Mesenchymal stem cell (in vitro differentiated cells and primary cell): ENCODE measurements around the gene ENTPD2.
A peak's percentile ranks its signal among the peaks of the same experiment; 100 is the strongest.

Experiments used
- DNase-seq: peaks from one replicate; pipeline ENCODE4 v3.0.0-alpha.2; 2013
- H2AFZ ChIP-seq: one replicate; pipeline ENCODE4 v1.6.1; 2013; ENCODE audit warnings: low read depth, mild to moderate bottlenecking, control low read depth, inconsistent platforms, low read length, moderate library complexity
- H2AK5ac ChIP-seq: 2 replicates; pipeline ENCODE4 v1.6.1; 2013; ENCODE audit warnings: low read length, moderate library complexity, mild to moderate bottlenecking, inconsistent platforms; ENCODE audit not compliant: severe bottlenecking
- H2BK120ac ChIP-seq: one replicate; pipeline ENCODE4 v1.6.1; 2013; ENCODE audit warnings: low read depth, mild to moderate bottlenecking, inconsistent platforms, low read length, moderate library complexity
- H2BK12ac ChIP-seq, 2 experiments: one replicate each; pipeline ENCODE4 v1.6.1; 2013; ENCODE audit warnings: inconsistent platforms in 2 of 2, low read length in 2 of 2, mild to moderate bottlenecking in 2 of 2, moderate library complexity in 2 of 2, control low read depth in 1 of 2
- H2BK15ac ChIP-seq: one replicate; pipeline ENCODE4 v1.6.1; 2013; ENCODE audit warnings: mild to moderate bottlenecking, low read depth, inconsistent platforms; ENCODE audit not compliant: poor library complexity, severe bottlenecking
- H2BK5ac ChIP-seq: 2 replicates; pipeline ENCODE4 v1.6.1; 2013; ENCODE audit warnings: low read depth, mild to moderate bottlenecking, low read length, control low read depth, inconsistent platforms; ENCODE audit not compliant: poor library complexity, severe bottlenecking
- H3K14ac ChIP-seq, 2 experiments: one replicate each; pipeline ENCODE4 v1.6.1; 2013; ENCODE audit warnings: inconsistent platforms in 2 of 2, low read length in 2 of 2, control low read depth in 1 of 2, mild to moderate bottlenecking in 1 of 2, moderate library complexity in 1 of 2
- H3K18ac ChIP-seq, 2 experiments: one replicate each; pipeline ENCODE4 v1.6.1; 2013; ENCODE audit warnings: inconsistent platforms in 2 of 2, low read length in 2 of 2, control low read depth in 1 of 2, low read depth in 1 of 2, mild to moderate bottlenecking in 1 of 2
- H3K23ac ChIP-seq, 2 experiments: one replicate each; pipeline ENCODE4 v1.6.1; 2013; ENCODE audit warnings: inconsistent platforms in 2 of 2, low read length in 2 of 2, mild to moderate bottlenecking in 2 of 2, moderate library complexity in 2 of 2, control low read depth in 1 of 2
- H3K27ac ChIP-seq: 2 replicates; pipeline ENCODE4 v1.5.1; 2013; ENCODE audit warnings: mild to moderate bottlenecking, moderate library complexity, low read length, control low read depth, inconsistent platforms; ENCODE audit not compliant: poor library complexity, severe bottlenecking
- H3K27me3 ChIP-seq, 2 experiments: 2 replicates each; pipeline versions ENCODE4 v1.6.1 to v1.7.0; 2013; ENCODE audit warnings: low read length in 2 of 2, mild to moderate bottlenecking in 2 of 2, moderate library complexity in 2 of 2, control low read depth in 1 of 2, inconsistent platforms in 1 of 2; ENCODE audit not compliant: control insufficient read depth in 1 of 2, insufficient read depth in 1 of 2
- H3K36me3 ChIP-seq, 2 experiments: 2 replicates each; pipeline versions ENCODE4 v1.6.1 to v1.7.0; 2013; ENCODE audit warnings: low read length in 2 of 2, control low read depth in 1 of 2, inconsistent platforms in 1 of 2, low read depth in 1 of 2, mild to moderate bottlenecking in 1 of 2; ENCODE audit not compliant: insufficient read depth in 2 of 2, control insufficient read depth in 1 of 2
- H3K4ac ChIP-seq, 2 experiments: one replicate each; pipeline ENCODE4 v1.6.1; 2013; ENCODE audit warnings: inconsistent platforms in 2 of 2, low read length in 2 of 2, mild to moderate bottlenecking in 2 of 2, moderate library complexity in 2 of 2, control low read depth in 1 of 2, low read depth in 1 of 2
- H3K4me1 ChIP-seq: 2 replicates; pipeline ENCODE4 v1.6.1; 2013; ENCODE audit warnings: low read depth, low read length, control low read depth; ENCODE audit not compliant: control insufficient read depth, insufficient read depth
- H3K4me2 ChIP-seq: 2 replicates; pipeline ENCODE4 v1.6.1; 2013; ENCODE audit warnings: low read length, mild to moderate bottlenecking, inconsistent platforms; ENCODE audit not compliant: poor library complexity, severe bottlenecking
- H3K4me3 ChIP-seq, 2 experiments: 2 replicates each; pipeline versions ENCODE4 v1.5.1 to v1.7.0; 2013; ENCODE audit warnings: low read length in 2 of 2, mild to moderate bottlenecking in 2 of 2, control low read depth in 1 of 2, low read depth in 1 of 2; ENCODE audit not compliant: insufficient read depth in 1 of 2
- H3K79me1 ChIP-seq: replicated peaks from 2 replicates; pipeline ENCODE4 v1.6.1; 2013; ENCODE audit warnings: mild to moderate bottlenecking, control low read depth, low read length, inconsistent platforms; ENCODE audit not compliant: poor library complexity, severe bottlenecking
- H3K9ac ChIP-seq: 2 replicates; pipeline ENCODE4 v1.7.0; 2013; ENCODE audit warnings: mild to moderate bottlenecking, low read length, moderate library complexity
- H3K9me3 ChIP-seq: 2 replicates; pipeline ENCODE4 v1.7.0; 2013; ENCODE audit warnings: mild to moderate bottlenecking, low read length; ENCODE audit not compliant: control insufficient read depth
- H4K8ac ChIP-seq: one replicate; pipeline ENCODE4 v1.6.1; 2013; ENCODE audit warnings: inconsistent platforms, mild to moderate bottlenecking, low read length, moderate library complexity
- H4K91ac ChIP-seq: one replicate; pipeline ENCODE4 v1.6.1; 2013; ENCODE audit warnings: mild to moderate bottlenecking, low read length, inconsistent platforms
- WGBS: methylation state at CpG from one replicate; pipeline ENCODE4 v1.1.7; 2013; ENCODE audit warnings: mixed read lengths; 5-methylcytosine and 5-hydroxymethylcytosine counted together

The ENTPD2 gene

DNA sequence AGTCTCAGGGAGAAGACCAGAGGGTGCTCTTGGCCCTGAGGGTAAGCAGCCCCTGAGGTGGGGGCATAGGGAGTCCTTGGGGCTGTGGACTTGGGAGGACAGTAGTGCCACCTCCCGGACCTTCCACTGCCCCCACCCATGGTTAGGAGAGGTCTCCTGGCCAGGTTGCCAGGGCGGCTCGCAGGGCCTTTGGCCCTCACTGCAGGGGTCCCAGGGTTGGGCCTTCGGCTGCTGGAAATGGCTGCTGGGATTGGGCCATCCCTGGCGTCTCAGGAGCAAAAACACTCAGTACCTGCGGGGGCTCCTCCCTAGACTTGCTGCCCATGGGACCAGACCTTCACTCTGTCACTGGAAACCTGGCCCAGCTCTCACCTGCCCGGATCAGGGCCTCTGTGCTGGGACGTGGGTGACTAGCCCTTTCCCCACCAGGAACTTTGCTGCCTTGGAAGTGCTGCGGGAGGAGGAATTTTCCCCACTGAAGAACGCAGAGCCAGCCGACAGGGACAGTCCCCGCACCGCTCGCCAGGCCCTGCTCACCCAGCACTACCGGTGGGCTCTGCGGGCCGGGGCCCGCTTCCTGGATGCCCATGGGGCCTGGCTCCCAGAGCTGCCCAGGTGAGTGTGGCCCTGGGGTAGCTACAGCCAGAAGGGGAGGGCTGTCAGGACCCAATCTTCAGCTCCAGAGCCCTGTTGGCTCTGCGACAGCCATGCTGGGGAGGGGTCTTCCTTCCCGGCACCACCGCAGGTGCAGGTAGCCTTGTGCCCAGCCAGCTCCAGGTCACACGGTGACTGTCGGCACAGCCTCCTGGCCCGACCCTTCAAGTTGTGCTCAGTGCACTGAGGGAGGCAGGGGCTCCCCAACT, 26.6 kb upstream of the ENTPD2 start:
- no peak overlapping the region for H3K9ac ChIP-seq
- no peaks in the 10 kb centered on the region for H3K9me3 ChIP-seq
- H2BK15ac ChIP-seq, result no peak overlapping the region
- no peak overlapping the region for H2BK12ac ChIP-seq
- no peak overlapping the region for H2AK5ac ChIP-seq
- DNase-seq, result no peak
- H3K23ac ChIP-seq, result no peak overlapping the region
- no peak overlapping the region for H3K14ac ChIP-seq
- no peak overlapping the region for H2BK120ac ChIP-seq
- no peak overlapping the region for H3K4ac ChIP-seq
- no peak overlapping the region for H3K4me3 ChIP-seq
- H3K4me2 ChIP-seq, result no peak overlapping the region
- no peak overlapping the region for H3K27ac ChIP-seq
- H3K36me3 ChIP-seq, result peaks cover 45 to 46% of the 10 kb centered on the region in 2 experiments
- H3K4me1 ChIP-seq, result peaks cover 52% of the 10 kb centered on the region
- WGBS, result 95% methylated on average over 21 of the region's 24 CpGs
- H3K18ac ChIP-seq, result no peak overlapping the region
- H3K79me1 ChIP-seq, result peaks cover 27% of the 10 kb centered on the region
- no peak overlapping the region for H2BK5ac ChIP-seq
- H4K8ac ChIP-seq, result no peak overlapping the region
- no peak overlapping the region for H4K91ac ChIP-seq
- H2AFZ ChIP-seq, result no peak overlapping the region
- H3K27me3 ChIP-seq, result no peaks in the 10 kb centered on the region

- peak overlapping the region in 1 of 2 experiments; percentile 69 for H3K14ac ChIP-seq
- H3K4me1 ChIP-seq, result peaks cover 44% of the 10 kb centered on the region
- H4K91ac ChIP-seq, result no peak overlapping the region
- no peak overlapping the region for H3K4ac ChIP-seq
- H3K18ac ChIP-seq, result peak overlapping the region in 1 of 2 experiments; percentile 22
- no peak overlapping the region for H2BK120ac ChIP-seq
- H2AK5ac ChIP-seq, result no peak overlapping the region
- peak overlapping the region in 1 of 2 experiments; percentile 54 for H3K23ac ChIP-seq
- H3K27ac ChIP-seq, result no peak overlapping the region
- no peak overlapping the region for H2BK5ac ChIP-seq
- H3K4me3 ChIP-seq, result no peak overlapping the region
- no peak overlapping the region for H3K4me2 ChIP-seq
- H3K9me3 ChIP-seq, result no peaks in the 10 kb centered on the region
- no peak overlapping the region for H3K9ac ChIP-seq
- peaks cover 45 to 46% of the 10 kb centered on the region in 2 experiments for H3K36me3 ChIP-seq
- H3K27me3 ChIP-seq, result no peaks in the 10 kb centered on the region
- H2AFZ ChIP-seq, result no peak overlapping the region
- H3K79me1 ChIP-seq, result peaks cover 27% of the 10 kb centered on the region
- peak overlapping the region in 1 of 2 experiments; percentile 8 for H2BK12ac ChIP-seq
- H2BK15ac ChIP-seq, result no peak overlapping the region
- no peak overlapping the region for H4K8ac ChIP-seq
- WGBS, result 84% methylated on average over 13 of the region's 13 CpGs
- no peak for DNase-seq
These were observed 25.5 kb upstream of the ENTPD2 start for GRCh38 chr9:137079401-137079787.

- H3K4me2 ChIP-seq, result peak overlapping the region; percentile 92
- no peak overlapping the region for H3K4ac ChIP-seq
- H3K9ac ChIP-seq, result peak overlapping the region; percentile 80
- H3K4me1 ChIP-seq, result peaks cover 39% of the 10 kb centered on the region
- H3K23ac ChIP-seq, result peak overlapping the region in 1 of 2 experiments; percentile 70
- H3K9me3 ChIP-seq, result no peaks in the 10 kb centered on the region
- H2BK5ac ChIP-seq, result no peak overlapping the region
- H3K14ac ChIP-seq, result peak overlapping the region in 1 of 2 experiments; percentile 69
- H2AFZ ChIP-seq, result no peak overlapping the region
- no peak overlapping the region for H2BK120ac ChIP-seq
- H3K79me1 ChIP-seq, result peaks cover 27% of the 10 kb centered on the region
- H3K27ac ChIP-seq, result no peak overlapping the region
- 45% methylated on average over 47 of the region's 51 CpGs for WGBS
- no peak overlapping the region for H4K91ac ChIP-seq
- no peak overlapping the region for H2AK5ac ChIP-seq
- no peak overlapping the region for H3K18ac ChIP-seq
- H3K36me3 ChIP-seq, result peaks cover 45 to 46% of the 10 kb centered on the region in 2 experiments
- H4K8ac ChIP-seq, result no peak overlapping the region
- peak; percentile 28 for DNase-seq
- peak overlapping the region in 1 of 2 experiments; percentile 8 for H2BK12ac ChIP-seq
- H2BK15ac ChIP-seq, result peak overlapping the region; percentile 31
- H3K4me3 ChIP-seq, result peak overlapping the region; percentile 76 to 88
- H3K27me3 ChIP-seq, result no peaks in the 10 kb centered on the region
These were observed 25.0 kb upstream of the ENTPD2 start for GRCh38 chr9:137078701-137079400.
